H1 (cell line): ENCODE measurements around the gene CTTNBP2. TPM values are rescaled to one million over a fixed set of nuclear protein-coding genes. Genes with fewer than 3 reads are reported as not detected.

Experiments used
- CTCF ChIA-PET: fragments of 300-600 bp; sonication (Branson Sonifier 250); formaldehyde crosslinking; loops from one replicate; lab custom pipeline; 2021; ENCODE audit not compliant: partially characterized antibody; lab: Charles Lee
- POLR2A ChIA-PET: fragments of 300-600 bp; sonication (Branson Sonifier 250); formaldehyde crosslinking; loops from one replicate; lab custom pipeline; 2021; ENCODE audit warnings: inconsistent platforms; ENCODE audit not compliant: partially characterized antibody; lab: Charles Lee
- DNase-seq, 2 experiments: peaks; one replicate each; pipeline versions ENCODE4 v3.0.0 to v3.0.0-alpha.2; 2010 to 2022; ENCODE audit warnings: low spot score in 2 of 2, low read depth in 1 of 2, mixed read lengths in 1 of 2
- FAIRE-seq: peaks from 2 replicates; lab custom pipeline; 2011; peaks lifted over from hg19 to GRCh38; lab: Jason Lieb, UNC
- H2AFZ ChIP-seq: 2 replicates; pipeline ENCODE4 v1.8.1; 2012; ENCODE audit warnings: low read length, inconsistent platforms
- H2AK5ac ChIP-seq: 2 replicates; pipeline ENCODE4 v1.6.1; 2013; ENCODE audit warnings: low read depth, low read length
- H2BK120ac ChIP-seq: replicated peaks from 2 replicates; pipeline ENCODE3; 2013; ENCODE audit warnings: low read depth, low read length, inconsistent platforms
- H2BK12ac ChIP-seq: 2 replicates; pipeline ENCODE4 v1.6.1; 2013; ENCODE audit warnings: low read depth, low read length
- H2BK15ac ChIP-seq: 2 replicates; pipeline ENCODE4 v1.6.1; 2013; ENCODE audit warnings: low read length
- H2BK20ac ChIP-seq: 2 replicates; pipeline ENCODE4 v1.6.1; 2013; ENCODE audit warnings: low read length
- H2BK5ac ChIP-seq: 2 replicates; pipeline ENCODE4 v1.6.1; 2013; ENCODE audit warnings: low read depth, low read length
- H3K14ac ChIP-seq: 2 replicates; pipeline ENCODE4 v1.6.1; 2013; ENCODE audit warnings: inconsistent platforms; ENCODE audit not compliant: insufficient read length
- H3K18ac ChIP-seq: 2 replicates; pipeline ENCODE4 v1.6.1; 2013; ENCODE audit warnings: low read length; ENCODE audit errors: extremely low read depth
- H3K23ac ChIP-seq: 2 replicates; pipeline ENCODE4 v1.6.1; 2013; ENCODE audit warnings: inconsistent platforms; ENCODE audit not compliant: insufficient read length
- H3K23me2 ChIP-seq: 2 replicates; pipeline ENCODE4 v1.6.1; 2013; ENCODE audit warnings: low read depth, low read length
- H3K27ac ChIP-seq: 2 replicates; pipeline ENCODE4 v1.6.1; 2011; ENCODE audit warnings: low read depth, low read length, inconsistent platforms
- H3K27me3 ChIP-seq, 4 experiments: replicated peaks in 1 of 4; 1 replicate in 1 of 4; 2 replicates in 3 of 4; pipeline versions ENCODE4 v1.6.1 to v1.8.1; 2011 to 2013; ENCODE audit warnings: low read length in 3 of 4, mild to moderate bottlenecking in 3 of 4, inconsistent platforms in 2 of 4, mixed read lengths in 2 of 4, moderate library complexity in 1 of 4; ENCODE audit not compliant: control insufficient read depth in 3 of 4, insufficient read depth in 3 of 4; ENCODE audit errors: extremely low read depth in 1 of 4
- H3K36me3 ChIP-seq, 4 experiments: 2 replicates each; pipeline versions ENCODE4 v1.6.1 to v1.8.1; 2011 to 2013; ENCODE audit warnings: mild to moderate bottlenecking in 4 of 4, low read length in 3 of 4, moderate library complexity in 2 of 4, control low read depth in 1 of 4, inconsistent platforms in 1 of 4; ENCODE audit not compliant: insufficient read depth in 4 of 4, control insufficient read depth in 2 of 4
- H3K4ac ChIP-seq: replicated peaks from 2 replicates; pipeline ENCODE3; 2013; ENCODE audit warnings: low read length, low read depth, mixed read lengths, inconsistent platforms; ENCODE audit not compliant: insufficient read length
- H3K4me1 ChIP-seq, 4 experiments: replicated peaks in 1 of 4; 1 replicate in 1 of 4; 2 replicates in 3 of 4; pipeline versions ENCODE4 v1.6.1 to v1.8.1; 2011 to 2013; ENCODE audit warnings: low read length in 3 of 4, inconsistent platforms in 2 of 4, mixed read lengths in 1 of 4; ENCODE audit not compliant: insufficient read depth in 4 of 4, control insufficient read depth in 3 of 4
- H3K4me2 ChIP-seq, 2 experiments: 2 replicates each; pipeline versions ENCODE4 v1.6.1 to v1.8.1; 2011 to 2013; ENCODE audit warnings: low read depth in 2 of 2, low read length in 2 of 2, control low read depth in 1 of 2, inconsistent platforms in 1 of 2, mild to moderate bottlenecking in 1 of 2; ENCODE audit not compliant: insufficient read depth in 1 of 2
- H3K4me3 ChIP-seq, 4 experiments: fragments of 200-600, 300-600 bp in 1 of 4; sonication (generic), shearing (Covaris generic), sonication (Bioruptor Twin) in 1 of 4; 2 replicates each; pipeline versions ENCODE4 v1.5.1 to v1.8.1; 2011 to 2016; ENCODE audit warnings: low read length in 4 of 4, low read depth in 3 of 4, control low read depth in 2 of 4, inconsistent platforms in 2 of 4, mild to moderate bottlenecking in 2 of 4, mixed read lengths in 1 of 4, moderate library complexity in 1 of 4; ENCODE audit not compliant: insufficient read depth in 2 of 4; ENCODE audit errors: extremely low read depth in 1 of 4
- H3K56ac ChIP-seq: replicated peaks from 2 replicates; pipeline ENCODE3; 2013; ENCODE audit warnings: low read depth, mild to moderate bottlenecking, mixed read lengths, low read length, inconsistent platforms; ENCODE audit not compliant: insufficient read length
- H3K79me1 ChIP-seq: 2 replicates; pipeline ENCODE4 v1.6.1; 2013; ENCODE audit warnings: low read depth, low read length, control low read depth
- H3K79me2 ChIP-seq, 2 experiments: 2 replicates each; pipeline versions ENCODE4 v1.6.1 to v1.8.1; 2012 to 2013; ENCODE audit warnings: low read length in 2 of 2, mild to moderate bottlenecking in 2 of 2, inconsistent platforms in 1 of 2; ENCODE audit not compliant: insufficient read depth in 2 of 2, control insufficient read depth in 1 of 2
- H3K9ac ChIP-seq, 4 experiments: replicated peaks in 1 of 4; 1 replicate in 1 of 4; 2 replicates in 3 of 4; pipeline versions ENCODE4 v1.6.1 to v1.8.1; 2011 to 2013; ENCODE audit warnings: low read depth in 3 of 4, low read length in 3 of 4, control low read depth in 2 of 4, mild to moderate bottlenecking in 2 of 4, moderate library complexity in 2 of 4, inconsistent platforms in 1 of 4; ENCODE audit errors: extremely low read depth in 1 of 4
- H3K9me3 ChIP-seq, 2 experiments: 2 replicates each; pipeline versions ENCODE4 v1.6.1 to v1.8.1; 2012 to 2013; ENCODE audit warnings: mild to moderate bottlenecking in 2 of 2, moderate library complexity in 2 of 2, control low read depth in 1 of 2, inconsistent platforms in 1 of 2, low read depth in 1 of 2, low read length in 1 of 2, mixed read lengths in 1 of 2; ENCODE audit not compliant: insufficient read depth in 2 of 2
- H4K20me1 ChIP-seq, 2 experiments: replicated peaks in 1 of 2; 2 replicates each; pipeline versions ENCODE3 to v1.8.1; 2011 to 2013; ENCODE audit warnings: inconsistent platforms in 2 of 2, low read length in 2 of 2, mild to moderate bottlenecking in 1 of 2; ENCODE audit not compliant: insufficient read depth in 2 of 2, control insufficient read depth in 1 of 2
- H4K5ac ChIP-seq: 2 replicates; pipeline ENCODE4 v1.6.1; 2013; ENCODE audit warnings: low read length, low read depth, mixed read lengths, inconsistent platforms; ENCODE audit not compliant: insufficient read length
- H4K8ac ChIP-seq: 2 replicates; pipeline ENCODE4 v1.8.0; 2013; ENCODE audit warnings: mild to moderate bottlenecking, moderate library complexity, low read length, inconsistent platforms; ENCODE audit not compliant: insufficient read depth; ENCODE audit errors: extremely low read depth
- H4K91ac ChIP-seq: replicated peaks from 2 replicates; pipeline ENCODE3; 2013; ENCODE audit warnings: low read length, mixed read lengths, inconsistent platforms; ENCODE audit not compliant: insufficient read length
- ASH2L ChIP-seq: fragments of 200-600, 300-600 bp; sonication (generic); IDR thresholded peaks from one replicate; pipeline ENCODE4 v1.7.1; 2017; ENCODE audit warnings: low read length
- BACH1 ChIP-seq: IDR thresholded peaks from 2 replicates; pipeline ENCODE4 v1.6.1; 2012; ENCODE audit warnings: low read length, improper control_type of control experiment
- CTBP2 ChIP-seq: IDR thresholded peaks from 2 replicates; pipeline ENCODE4 v1.7.0; 2011; ENCODE audit warnings: borderline replicate concordance, mild to moderate bottlenecking, moderate library complexity, mixed read lengths, low read length; ENCODE audit not compliant: insufficient read depth, insufficient read length
- HDAC6 ChIP-seq: IDR thresholded peaks from one replicate; pipeline ENCODE4 v1.7.1; 2012; ENCODE audit warnings: low read depth, mild to moderate bottlenecking, inconsistent platforms, low read length, moderate library complexity
- JUND ChIP-seq: IDR thresholded peaks from 2 replicates; pipeline ENCODE4 v1.6.1; 2011; ENCODE audit warnings: mild to moderate bottlenecking, improper control_type of control experiment, low read length
- KDM5A ChIP-seq: fragments of 200-600 bp; IDR thresholded peaks from 2 replicates; pipeline ENCODE4 v1.7.1; 2012; ENCODE audit warnings: mild to moderate bottlenecking, low read length, inconsistent platforms, mixed read lengths
- MAX ChIP-seq: IDR thresholded peaks from 2 replicates; pipeline ENCODE4 v1.6.1; 2012; ENCODE audit warnings: inconsistent platforms
- SIX5 ChIP-seq: IDR thresholded peaks from 2 replicates; pipeline ENCODE4 v1.6.1; 2011; ENCODE audit warnings: mild to moderate bottlenecking, low read depth, low read length
- SP4 ChIP-seq: IDR thresholded peaks from 2 replicates; pipeline ENCODE4 v1.6.1; 2012; ENCODE audit warnings: low read length, inconsistent platforms
- WGBS, 2 experiments: shearing (Covaris generic) in 1 of 2; methylation state at CpG; one replicate each; pipeline versions ENCODE4 v1.1.6 to v1.1.7; 2013 to 2015; ENCODE audit warnings: low lambda C conversion rate in 2 of 2, mixed read lengths in 2 of 2, inconsistent platforms in 1 of 2, low coverage in 1 of 2, missing lambda C conversion rate in 1 of 2; ENCODE audit not compliant: insufficient replicate concordance in 2 of 2, insufficient coverage in 1 of 2, insufficient read length in 1 of 2; ENCODE audit errors: extremely low coverage in 1 of 2, missing lambda C conversion rate in 1 of 2; 5-methylcytosine and 5-hydroxymethylcytosine counted together
- polyA plus RNA-seq, 7 experiments: library from polyadenylated mRNA; depleted of rRNA in 3 of 7; stranded (reverse) in 5 of 7; unstranded in 2 of 7; fragments of >200 nt in 5 of 7; fragments of 200-250 nt in 2 of 7; gene quantifications; 1 replicate in 5 of 7; 2 replicates in 1 of 7; 4 replicates in 1 of 7; pipeline versions ENCODE4 v1.2.1 to v1.2.3, GENCODE V29; 2011 to 2013; ENCODE audit warnings: missing spikeins in 2 of 7, mixed read lengths in 2 of 7
- total RNA-seq: library from RNA; stranded (reverse); fragmentation: NEBNext Ultra II Directional; extraction: Animal tissue kit (Norgen Biotek cat#: 25700); gene quantifications from 2 replicates; pipeline ENCODE4 v1.2.1, GENCODE V29; 2021
- TF ChIP-seq, protein P1 (sequence below): IDR thresholded peaks from 2 replicates; pipeline ENCODE4 v1.6.1; 2012; ENCODE audit warnings: low read length, inconsistent platforms

The CTTNBP2 gene
- total and polyA plus RNA-seq, 2 of the 8 experiments (the other 6 are each of a cell fraction or from before 2014, with no cell fraction given): 15.3 to 35.1 TPM

GRCh38 chr7:117711556-117711955 is 161.7 kb downstream of the CTTNBP2 start:
- Histone ChIP-seq H3K9me3 (no peaks in the 10 kb centered on the region), H3K4me1 (no peaks in the 10 kb centered on the region), H3K18ac (no peak overlapping the region), H3K23ac (no peak overlapping the region), H3K4ac (no peak overlapping the region), H2AFZ (no peak overlapping the region), H3K79me2 (no peaks in the 10 kb centered on the region), H3K27ac (no peak overlapping the region), H2AK5ac (no peak overlapping the region), H3K9ac (no peak overlapping the region), H3K79me1 (no peaks in the 10 kb centered on the region), H2BK20ac (no peak overlapping the region), H2BK15ac (no peak overlapping the region), H4K20me1 (no peaks in the 10 kb centered on the region), H3K23me2 (no peaks in the 10 kb centered on the region), H2BK5ac (no peak overlapping the region), H2BK120ac (no peak overlapping the region), H4K5ac (no peak overlapping the region), H3K36me3 (peaks cover 0 to 21% (median 4%) of the 10 kb centered on the region in 4 experiments; a peak in 5 of 8 replicates), H3K27me3 (no peaks in the 10 kb centered on the region), H4K8ac (no peak overlapping the region), H3K14ac (no peak overlapping the region), H2BK12ac (no peak overlapping the region), H3K4me2 (no peak overlapping the region), H3K4me3 (no peak overlapping the region), H3K56ac (no peak overlapping the region), H4K91ac (no peak overlapping the region)
- CTCF ChIA-PET: interaction anchor here (1.0 to 2.9 kb wide), 5 partner anchors 13 to 312 kb away, joined by 3 to 20 read pairs (median 4); no protein-coding TSS in a partner anchor
- TF ChIP-seq SIX5: no peak
- TF ChIP-seq BACH1: no peak
- TF ChIP-seq SP4: no peak
- no peak for TF ChIP-seq MAX
- no peak for TF ChIP-seq JUND
- TF ChIP-seq KDM5A: no peak
- TF ChIP-seq HDAC6: no peak
- no peak for TF ChIP-seq CTBP2
- TF ChIP-seq, protein P1, sequence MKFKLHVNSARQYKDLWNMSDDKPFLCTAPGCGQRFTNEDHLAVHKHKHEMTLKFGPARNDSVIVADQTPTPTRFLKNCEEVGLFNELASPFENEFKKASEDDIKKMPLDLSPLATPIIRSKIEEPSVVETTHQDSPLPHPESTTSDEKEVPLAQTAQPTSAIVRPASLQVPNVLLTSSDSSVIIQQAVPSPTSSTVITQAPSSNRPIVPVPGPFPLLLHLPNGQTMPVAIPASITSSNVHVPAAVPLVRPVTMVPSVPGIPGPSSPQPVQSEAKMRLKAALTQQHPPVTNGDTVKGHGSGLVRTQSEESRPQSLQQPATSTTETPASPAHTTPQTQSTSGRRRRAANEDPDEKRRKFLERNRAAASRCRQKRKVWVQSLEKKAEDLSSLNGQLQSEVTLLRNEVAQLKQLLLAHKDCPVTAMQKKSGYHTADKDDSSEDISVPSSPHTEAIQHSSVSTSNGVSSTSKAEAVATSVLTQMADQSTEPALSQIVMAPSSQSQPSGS: no peak
- TF ChIP-seq ASH2L: no peak
- WGBS, 2 experiments: 100% methylated on average over 1 of the region's 1 CpG; no CpG with 5 or more reads in 1 of the 2 experiments
- POLR2A ChIA-PET: no interaction called here
- no peak for DNase-seq
- FAIRE-seq: no peak
